SHP77 treated with DMSO at 0.1 percent for 48 hours (cell line): Measurements from ENCODE around the gene PSG1.
A peak's percentile ranks its signal among the peaks of the same experiment; 100 is the strongest.
"Not testable (repeated sequence)": the region's sequence is repeated elsewhere in the genome, so short reads cannot be mapped to it uniquely, and the experiment has no call there.

Experiments used
- DNase-seq: peaks from one replicate; lab custom pipeline; 2025; lab: John Stamatoyannopoulos, UW

PSG1 gene

GRCh38 chr19:42881279-42881678, 1.8 kb upstream of the PSG1 start:
- not testable (repeated sequence) for DNase-seq

- DNase-seq: not testable (repeated sequence)
Measured at GRCh38 chr19:42880621-42881020, 1.1 kb upstream of the PSG1 start.

DNA sequence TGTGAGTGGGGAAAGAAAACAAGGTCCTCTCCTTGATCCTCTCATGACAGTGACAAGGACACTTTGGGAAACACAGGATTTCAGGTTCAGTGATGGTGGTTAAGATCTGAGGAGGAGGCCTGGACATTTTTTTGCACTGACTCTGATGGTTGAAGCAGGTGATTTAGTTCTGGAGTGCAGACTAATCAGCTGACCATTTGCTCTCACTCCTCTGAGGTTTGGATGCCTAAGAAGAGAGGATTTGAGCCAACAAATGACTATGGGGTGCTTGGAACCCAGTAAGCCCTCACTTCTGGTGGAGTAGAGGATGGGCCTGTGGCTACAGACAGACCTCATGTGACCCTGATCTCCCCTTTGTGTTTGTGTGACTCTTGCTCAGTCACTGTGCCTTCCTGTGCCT, 2.9 kb downstream of the PSG1 start:
- not testable (repeated sequence) for DNase-seq

DNA sequence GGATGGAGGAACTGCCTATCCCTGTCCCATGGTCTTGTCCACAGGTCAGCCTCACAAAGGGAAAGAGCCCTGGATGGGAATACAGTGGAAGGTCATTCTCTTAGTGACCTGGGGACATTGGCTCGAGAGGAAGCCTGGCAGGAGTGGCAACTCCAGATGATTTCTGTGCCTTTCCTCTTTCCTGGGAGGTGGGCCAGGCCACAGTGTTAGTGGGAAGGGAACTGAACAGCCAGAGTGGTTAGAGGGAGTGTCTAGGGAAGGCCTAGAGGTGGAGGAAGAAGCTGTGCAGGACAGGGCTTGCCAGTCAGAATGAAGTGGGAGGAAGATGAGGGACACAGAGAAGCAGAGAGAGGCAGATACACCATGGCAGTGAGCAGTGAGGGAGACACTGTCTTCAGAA, 3.6 kb downstream of the PSG1 start:
- DNase-seq: not testable (repeated sequence)

DNA sequence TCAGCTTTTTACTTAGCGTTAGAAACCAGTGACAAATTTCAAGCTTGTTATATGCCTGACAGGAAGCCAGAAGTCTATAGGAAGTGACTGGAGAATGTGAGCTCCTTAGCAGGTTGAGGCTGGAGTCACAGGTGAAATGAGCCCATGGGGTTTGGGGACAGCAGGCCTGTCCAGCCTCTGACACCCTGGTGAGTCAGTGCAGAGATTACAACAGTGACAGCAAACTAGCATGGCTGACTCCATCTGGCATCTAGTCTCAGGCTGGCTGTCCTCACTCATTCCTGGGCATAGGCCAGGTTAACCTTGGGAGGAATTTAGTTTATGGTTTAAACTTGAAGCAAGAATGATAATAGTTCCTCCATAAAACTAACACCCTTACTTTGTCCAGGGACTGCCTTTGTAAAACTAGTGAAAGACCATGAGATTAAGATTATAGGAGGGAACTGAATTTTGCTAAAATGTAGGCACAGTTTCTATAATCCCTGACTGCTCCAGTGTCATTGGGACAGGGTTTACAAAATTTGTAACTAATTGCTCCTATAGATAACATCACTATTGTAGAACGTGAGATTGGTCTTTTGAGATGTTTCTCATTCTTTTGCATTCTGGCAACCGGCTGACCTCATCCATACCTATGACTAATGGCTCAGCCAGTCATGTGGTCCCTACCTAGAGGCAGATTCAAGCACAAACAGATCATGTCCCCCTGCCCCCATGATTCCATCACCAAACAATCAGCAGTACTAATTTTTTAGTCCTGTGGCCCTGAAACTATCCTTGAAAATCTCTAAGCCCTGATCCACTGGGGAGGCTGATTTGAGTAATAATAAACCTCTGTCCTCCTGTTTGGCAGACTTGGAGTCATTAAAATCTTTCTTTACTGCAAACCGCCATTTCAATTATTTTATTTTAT, 4.4 kb downstream of the PSG1 start:
- DNase-seq: not testable (repeated sequence)

GRCh38 chr19:42874136-42874535, 5.4 kb downstream of the PSG1 start:
- not testable (repeated sequence) for DNase-seq

GRCh38 chr19:42872608-42873007, 6.9 kb downstream of the PSG1 start:
- DNase-seq: no peak

GRCh38 chr19:42857544-42857867, 22.0 kb downstream of the PSG1 start:
- no peak for DNase-seq

- DNase-seq: not testable (repeated sequence)
Measured at GRCh38 chr19:42856866-42857543, 22.5 kb downstream of the PSG1 start.

DNA sequence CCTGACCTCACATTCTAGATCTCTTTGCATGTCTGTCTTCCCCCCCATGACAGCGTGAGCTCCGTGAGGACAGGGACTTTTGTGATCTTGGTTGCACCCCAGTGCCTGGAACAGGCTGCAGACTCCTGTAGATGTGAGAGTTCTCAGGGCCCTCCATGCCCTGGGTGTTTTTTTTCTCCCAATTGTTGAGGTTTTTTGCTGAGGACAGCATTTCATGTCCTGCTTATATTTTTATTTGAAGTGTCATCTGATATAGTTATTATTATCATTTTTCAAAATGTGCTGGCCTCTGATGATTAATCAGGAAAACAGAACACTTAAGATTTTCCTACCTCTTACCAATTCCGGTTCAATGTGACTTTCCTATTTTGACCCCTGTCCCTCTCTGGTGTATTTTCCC, 24.8 kb downstream of the PSG1 start:
- not testable (repeated sequence) for DNase-seq

- not testable (repeated sequence) for DNase-seq
Measured at GRCh38 chr19:42853231-42853630, 26.3 kb downstream of the PSG1 start.

DNA sequence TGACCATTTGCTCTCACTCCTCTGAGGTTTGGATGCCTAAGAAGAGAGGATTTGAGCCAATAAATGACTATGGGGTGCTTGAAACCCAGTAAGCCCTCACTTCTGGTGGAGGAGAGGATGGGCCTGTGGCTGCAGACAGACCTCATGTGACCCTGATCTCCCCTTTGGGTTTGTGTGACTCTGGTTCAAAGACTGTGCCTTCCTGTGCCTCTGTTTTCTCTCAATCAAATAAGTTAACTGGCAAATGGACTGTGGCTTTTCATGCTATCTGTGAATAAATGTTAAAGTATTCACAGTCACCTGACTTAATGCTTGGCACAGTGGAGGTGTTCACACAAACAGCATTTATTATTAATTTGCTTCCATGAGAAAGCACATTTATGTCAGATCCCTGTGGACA, 26.7 kb downstream of the PSG1 start:
- not testable (repeated sequence) for DNase-seq

DNA sequence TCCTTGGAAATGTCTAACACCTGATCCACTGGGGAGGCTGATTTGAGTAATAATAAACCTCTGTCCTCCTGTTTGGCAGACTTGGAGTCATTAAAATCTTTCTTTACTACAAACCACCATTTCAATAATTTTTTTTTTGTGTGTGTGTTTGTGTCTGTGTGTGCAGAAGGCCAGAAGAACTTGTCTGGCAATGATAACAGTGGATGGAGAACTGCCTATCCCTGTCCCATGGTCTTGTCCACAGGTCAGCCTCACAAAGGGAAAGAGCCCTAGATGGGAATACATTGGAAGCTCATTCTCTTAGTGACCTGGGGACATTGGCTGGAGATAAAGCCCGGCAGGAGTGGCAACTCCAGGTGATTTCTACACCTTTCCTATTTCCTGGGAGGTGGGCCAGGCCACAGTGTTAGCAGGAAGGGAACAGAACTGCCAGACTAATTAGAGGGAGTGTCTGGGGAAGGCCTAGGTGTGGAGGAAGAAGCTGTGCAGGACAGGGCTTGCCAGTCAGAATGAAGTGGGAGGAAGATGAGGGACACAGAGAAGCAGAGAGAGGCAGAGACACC, 27.7 kb downstream of the PSG1 start:
- DNase-seq: not testable (repeated sequence)

DNA sequence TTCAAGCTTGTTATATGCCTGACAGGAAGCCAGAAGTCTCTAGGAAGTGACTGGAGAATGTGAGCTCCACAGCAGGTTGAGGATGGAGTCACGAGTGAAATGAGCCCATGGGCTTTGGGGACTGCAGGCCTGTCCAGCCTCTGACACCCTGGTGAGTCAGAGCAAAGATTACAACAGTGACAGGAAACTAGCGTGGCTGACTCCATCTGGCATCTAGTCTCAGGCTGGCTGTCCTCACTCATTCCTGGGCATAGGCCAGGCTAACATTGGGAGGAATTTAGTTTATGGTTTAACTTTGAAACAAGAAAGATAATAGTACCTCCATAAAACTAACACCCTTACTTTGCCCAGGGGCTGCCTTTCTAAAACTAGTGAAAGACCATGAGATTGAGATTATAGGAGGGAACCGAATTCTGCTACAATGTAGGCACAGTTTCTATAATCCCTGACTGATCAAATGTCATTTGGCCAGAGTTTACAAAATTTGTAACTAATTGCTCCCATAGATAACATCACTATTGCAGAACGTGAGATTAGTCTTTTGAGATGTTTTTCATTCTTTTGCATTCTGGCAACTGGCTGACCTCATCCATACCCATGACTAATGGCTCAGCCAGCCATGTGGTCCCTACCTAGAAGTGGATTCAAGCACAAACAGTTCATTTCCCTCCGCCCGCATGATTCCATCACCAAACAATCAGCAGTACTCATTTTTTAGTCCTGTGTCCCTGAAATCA, 28.4 kb downstream of the PSG1 start:
- DNase-seq: no peak

DNA sequence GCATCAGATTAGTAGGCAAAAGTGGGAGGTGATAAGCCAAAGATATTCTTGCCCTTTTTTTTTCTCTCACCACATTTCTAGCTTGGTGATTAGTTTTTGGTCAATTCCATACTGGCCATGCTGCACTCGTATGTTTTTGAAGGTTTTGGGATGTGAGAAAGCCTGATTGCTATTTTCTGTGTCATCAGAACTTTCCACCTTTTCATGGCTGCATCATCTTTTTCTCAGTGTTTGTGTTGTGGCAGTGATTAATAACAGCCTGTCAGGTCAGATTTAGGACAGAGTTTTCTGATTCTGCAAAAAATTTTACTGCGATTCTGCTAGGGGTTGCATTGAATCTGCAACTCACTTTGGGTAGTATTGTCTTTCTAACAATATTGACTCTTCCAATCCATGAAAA, 32.9 kb downstream of the PSG1 start:
- no peak for DNase-seq

GRCh38 chr19:42843631-42844030, 35.9 kb downstream of the PSG1 start:
- DNase-seq: not testable (repeated sequence)

- DNase-seq: not testable (repeated sequence)
Measured at GRCh38 chr19:42832746-42833442, 46.6 kb downstream of the PSG1 start.

- not testable (repeated sequence) for DNase-seq
Measured at GRCh38 chr19:42832023-42832680, 47.4 kb downstream of the PSG1 start.

GRCh38 chr19:42831221-42832019, 48.1 kb downstream of the PSG1 start:
- DNase-seq: no peak

- DNase-seq: peak; percentile 58
Measured at GRCh38 chr19:42821306-42821977, 58.1 kb downstream of the PSG1 start.
